GM19351 (cell line): ENCODE data around the gene MED27.

Source experiments
- ATAC-seq: cut with Tn5 transposase; IDR thresholded peaks from one replicate; pipeline ENCODE4 v1.9.1; 2021; ENCODE audit warnings: mild to moderate bottlenecking, moderate library complexity; ENCODE audit not compliant: unreplicated experiment

The MED27 gene

GRCh38 chr9:131972889-131973288 is 106.8 kb downstream of the MED27 start:
- ATAC-seq: no peak

DNA sequence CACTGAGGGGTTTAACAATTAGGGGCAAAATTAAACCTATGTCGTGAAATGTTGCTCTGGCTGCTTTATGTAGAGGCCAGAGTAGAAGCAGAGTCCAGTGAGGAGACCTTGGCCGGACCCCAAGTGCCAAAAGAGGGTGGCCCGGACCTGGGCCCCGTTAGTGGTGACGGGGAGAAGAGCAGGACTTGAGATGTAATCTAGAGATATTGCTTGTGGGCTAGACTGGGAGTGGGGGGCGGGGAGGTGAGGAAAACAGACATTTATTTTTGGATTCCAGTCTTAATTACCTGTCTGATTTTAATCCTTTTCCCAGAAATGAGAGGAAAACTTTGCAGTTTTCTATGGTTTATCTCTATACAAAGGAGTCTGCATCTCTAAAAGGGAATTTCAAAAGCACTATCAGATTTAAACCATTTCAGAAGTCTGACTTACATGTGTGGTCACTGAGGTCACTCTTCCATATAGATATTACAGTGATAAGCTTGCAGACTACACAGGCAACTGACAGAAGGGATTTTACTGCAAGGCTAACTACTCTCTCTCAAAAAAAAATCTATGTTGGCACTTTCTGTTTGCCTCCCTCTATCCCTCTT is 108.1 kb downstream of the MED27 start:
- ATAC-seq: no peak

GRCh38 chr9:131969469-131969989 is 110.1 kb downstream of the MED27 start:
- no peak for ATAC-seq

DNA sequence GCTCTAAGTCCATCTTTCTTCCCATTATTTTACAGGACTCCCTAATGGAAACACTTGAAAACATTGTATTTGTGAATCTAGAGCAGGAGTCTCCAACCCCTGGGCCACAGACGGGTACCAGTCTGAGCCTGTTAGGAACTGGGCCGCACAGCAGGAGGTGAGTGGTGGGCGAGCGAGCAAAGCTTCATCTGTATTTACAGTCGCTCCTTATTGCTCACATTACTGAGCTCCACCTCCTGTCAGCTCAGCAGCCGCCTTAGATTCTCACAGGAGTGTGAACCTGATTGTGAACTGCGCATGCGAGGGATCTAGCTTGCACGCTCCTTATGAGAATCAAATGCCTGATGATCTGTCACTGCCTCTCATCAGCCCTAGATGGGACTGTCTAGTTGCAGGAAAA is 111.0 kb downstream of the MED27 start:
- ATAC-seq: no peak

- no peak for ATAC-seq
Measured at GRCh38 chr9:131965841-131966240, 113.8 kb downstream of the MED27 start.

- no peak for ATAC-seq
Measured at GRCh38 chr9:131965103-131965502, 114.6 kb downstream of the MED27 start.

DNA sequence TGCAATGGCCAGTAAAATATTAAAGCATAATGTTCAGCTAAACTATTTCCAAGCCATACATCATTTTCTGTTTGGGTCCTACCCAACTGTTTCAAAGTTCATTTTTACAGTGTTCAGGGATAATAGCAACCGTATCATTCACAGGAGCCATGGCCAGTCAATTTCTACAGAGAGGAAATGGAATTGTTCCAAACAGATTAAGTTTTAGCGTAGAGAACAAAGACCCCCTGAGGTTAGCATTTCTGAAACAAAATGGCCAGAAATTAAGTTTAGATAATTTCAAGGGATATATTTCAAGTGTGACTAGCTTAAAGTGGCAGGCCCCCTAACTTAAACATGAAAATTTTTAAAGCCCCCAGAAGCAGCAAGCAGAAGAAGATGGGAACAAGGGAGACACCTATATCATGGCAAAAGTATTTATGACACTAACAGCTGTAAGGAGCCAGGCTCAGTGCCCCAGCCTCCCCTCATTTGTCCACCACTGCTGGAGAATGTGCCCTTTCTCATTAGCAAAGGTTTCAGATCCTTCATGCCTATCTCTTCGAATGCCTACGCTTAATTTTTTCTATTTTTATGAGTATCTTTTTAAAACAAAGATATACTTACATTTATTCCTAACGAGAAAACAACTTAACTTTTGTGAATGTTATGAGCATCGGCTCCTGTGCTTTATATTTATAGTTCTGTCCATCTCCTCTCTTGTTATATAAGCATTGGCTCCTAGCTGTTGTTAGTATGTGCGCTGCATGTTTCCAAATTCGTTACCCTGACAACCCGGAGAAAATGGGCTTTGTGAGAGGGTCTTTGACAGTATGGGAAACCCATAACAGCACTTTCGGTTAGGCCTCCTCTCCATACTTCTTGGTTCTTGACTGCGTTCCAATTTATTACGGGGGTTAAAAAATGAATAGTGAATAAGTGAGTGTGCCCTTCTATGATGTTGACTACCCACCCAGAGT is 116.3 kb downstream of the MED27 start:
- no peak for ATAC-seq

DNA sequence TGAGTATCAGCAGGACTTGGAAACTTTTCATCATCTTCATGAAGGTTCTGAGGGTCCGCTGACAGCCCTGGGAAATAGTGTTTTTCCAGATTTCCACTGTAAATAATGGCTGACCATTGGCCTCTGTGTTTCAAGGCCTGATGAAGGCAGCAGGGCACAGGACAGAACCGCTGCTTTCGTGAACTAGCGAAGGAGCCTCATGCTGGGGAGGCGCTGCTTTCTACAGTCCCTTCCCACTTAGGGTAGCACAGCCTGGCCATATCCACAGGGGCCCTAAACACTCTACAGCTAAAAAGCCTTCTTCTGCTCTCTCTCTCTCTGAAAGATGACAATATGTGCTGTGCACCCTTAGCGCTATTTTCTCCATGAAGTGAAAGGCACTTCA is 118.2 kb downstream of the MED27 start:
- no peak for ATAC-seq

DNA sequence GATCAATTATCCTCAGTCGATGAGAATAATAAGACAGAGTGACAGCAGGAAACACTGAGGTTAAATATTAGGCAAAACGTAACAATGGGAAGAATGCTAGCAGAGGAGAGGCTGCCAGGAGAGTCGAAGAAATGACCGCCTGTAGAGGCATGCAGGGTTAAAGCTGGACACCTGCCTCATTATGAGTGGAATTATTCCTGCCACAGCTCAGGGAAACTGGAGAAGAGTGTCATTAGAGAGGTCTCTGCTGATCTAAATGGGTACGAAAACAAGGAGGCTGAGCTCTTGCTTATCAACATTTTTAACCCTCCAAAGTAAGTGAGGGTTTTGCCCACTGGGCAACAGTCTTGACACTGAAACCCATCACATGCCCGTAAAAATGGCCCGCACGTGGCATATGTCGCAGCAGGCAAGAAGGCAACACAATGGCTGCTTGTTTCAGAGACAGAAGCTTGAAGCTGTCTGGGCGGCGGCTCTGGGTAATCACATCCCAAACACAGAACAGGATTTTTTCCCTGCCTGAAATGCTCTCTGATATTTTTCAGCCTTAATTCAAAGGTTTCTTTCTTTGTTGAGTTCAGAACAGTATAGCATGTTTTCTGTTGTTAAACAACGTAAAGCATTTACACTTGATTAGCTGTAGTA is 118.7 kb downstream of the MED27 start:
- no peak for ATAC-seq

DNA sequence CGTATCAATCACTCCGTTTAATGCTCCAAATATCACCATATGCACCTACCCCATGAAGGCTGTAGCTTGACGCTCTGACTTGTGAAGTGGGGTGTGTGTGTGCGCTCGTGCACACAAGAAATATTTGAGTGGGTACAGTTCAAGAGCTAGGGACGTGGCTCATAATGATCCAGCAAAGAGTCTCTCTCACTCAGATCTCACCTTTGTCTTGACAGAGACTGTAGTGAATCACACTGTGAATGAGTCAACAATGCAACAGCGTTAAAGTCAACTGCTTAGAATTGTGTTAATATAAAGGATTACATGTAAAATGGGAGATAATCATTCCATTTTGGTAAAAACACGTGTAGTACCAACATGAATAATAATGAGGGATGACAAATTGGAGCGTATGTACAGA is 119.4 kb downstream of the MED27 start:
- ATAC-seq: no peak

DNA sequence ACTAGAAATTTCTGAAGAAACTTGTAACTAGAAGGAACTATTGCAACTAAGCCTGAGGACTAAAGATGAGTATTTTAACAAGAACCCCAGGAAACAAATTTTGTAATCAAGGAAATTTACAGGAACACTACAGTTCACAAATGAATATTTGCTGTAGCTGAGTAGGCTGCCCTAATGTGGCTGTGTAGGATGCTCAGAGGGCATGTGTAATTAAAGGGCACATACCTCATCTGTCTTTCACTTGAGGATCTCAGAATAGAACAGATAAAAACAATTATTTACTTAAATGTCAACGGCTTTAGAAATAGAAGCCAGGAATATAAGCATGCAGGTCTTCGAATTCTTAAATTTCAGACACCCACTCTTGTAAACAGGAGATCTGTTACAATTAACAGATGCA is 119.8 kb downstream of the MED27 start:
- ATAC-seq: no peak

DNA sequence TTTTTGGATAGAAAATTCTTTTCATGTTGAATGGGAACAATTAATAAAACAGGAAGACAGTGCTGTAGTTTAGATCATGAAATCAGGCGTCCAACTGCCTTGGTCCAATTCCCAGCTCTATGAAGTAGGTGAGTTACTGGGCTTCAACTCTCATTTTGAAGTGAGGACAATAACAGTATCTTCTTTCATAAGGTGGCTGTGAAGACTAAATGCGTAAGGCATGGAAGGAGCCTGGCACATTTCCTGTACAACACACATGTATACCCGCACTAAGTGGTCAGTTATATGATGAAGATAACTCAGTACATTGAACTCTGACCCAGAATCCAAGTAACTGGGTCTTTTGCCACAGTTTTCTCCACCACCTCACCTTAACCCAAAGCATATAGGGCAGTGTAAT is 120.6 kb downstream of the MED27 start:
- no peak for ATAC-seq

DNA sequence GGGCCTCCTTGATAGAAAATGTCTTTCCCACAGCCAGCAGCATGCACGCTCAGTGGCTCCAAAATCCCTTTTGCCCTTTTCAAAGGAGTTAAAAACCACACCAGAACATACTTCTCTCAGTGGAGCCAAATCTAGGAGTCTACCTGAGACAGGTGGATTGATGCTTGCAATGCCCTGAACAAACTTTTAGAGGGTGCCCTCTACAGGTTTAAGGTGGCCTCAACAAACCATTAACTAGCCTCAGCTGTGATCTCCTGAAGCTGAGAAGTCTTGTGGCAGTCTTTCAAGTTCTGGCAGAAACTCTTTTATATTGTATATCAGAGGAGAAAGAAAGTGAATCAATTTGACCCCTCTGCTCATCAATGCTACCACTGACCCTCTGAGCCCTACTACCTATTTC is 125.4 kb downstream of the MED27 start:
- ATAC-seq: no peak

DNA sequence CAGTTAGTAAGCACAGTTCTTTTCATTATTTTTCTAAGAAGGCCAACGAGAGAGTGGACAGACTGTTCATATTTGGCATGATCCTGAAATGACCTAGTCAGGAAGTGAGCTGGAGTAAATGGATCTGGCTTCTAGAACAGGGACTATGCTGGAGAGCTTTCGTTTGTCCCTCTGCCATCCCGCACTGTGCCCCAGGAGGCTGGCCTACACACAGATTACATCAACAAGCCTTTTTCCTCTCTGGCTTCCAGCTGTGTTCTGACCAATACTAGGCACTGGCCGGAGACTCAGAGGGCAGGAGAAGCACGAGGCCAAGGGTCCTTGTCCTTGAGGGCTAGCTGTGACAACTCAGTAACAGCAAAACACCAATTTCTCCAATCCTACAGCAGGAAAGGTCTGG is 127.8 kb downstream of the MED27 start:
- no peak for ATAC-seq

DNA sequence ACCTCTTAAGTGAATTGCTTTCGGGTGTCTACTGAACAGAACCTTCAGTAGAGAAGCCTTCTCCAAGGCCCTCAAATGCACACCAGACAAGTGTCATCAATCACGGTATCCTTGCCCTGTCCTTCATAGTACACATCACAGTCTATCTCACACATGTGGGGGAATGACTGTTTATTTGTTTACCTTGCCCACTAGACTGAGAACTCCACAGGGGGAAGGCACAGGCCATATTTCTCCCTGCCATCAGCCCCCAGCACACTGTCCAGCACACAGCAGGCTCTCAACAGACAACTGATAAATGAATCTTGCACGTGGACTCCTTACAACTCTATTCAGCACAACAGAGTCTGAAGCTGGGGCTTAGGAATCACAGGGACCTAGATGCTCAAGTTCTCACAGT is 128.5 kb downstream of the MED27 start:
- no peak for ATAC-seq

DNA sequence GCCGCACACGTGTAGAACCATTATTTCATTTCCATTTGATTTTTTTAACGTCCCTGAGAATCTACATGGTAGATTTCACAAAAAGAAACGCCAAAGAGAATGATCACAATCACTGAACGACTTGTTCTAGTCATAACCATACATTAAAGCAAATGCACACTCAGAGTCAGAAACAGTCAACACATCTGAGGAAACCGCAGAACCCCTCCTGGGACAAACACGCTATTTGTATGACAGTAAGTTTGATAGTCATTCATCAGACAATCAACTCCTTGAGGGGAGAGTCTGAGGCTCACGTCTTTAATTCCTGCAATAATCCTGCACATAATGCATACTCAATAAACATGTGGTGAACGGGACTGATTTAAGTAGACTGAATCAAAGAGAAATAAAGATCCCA is 129.2 kb downstream of the MED27 start:
- no peak for ATAC-seq

GRCh38 chr9:131946180-131946579 is 133.5 kb downstream of the MED27 start:
- ATAC-seq: no peak

DNA sequence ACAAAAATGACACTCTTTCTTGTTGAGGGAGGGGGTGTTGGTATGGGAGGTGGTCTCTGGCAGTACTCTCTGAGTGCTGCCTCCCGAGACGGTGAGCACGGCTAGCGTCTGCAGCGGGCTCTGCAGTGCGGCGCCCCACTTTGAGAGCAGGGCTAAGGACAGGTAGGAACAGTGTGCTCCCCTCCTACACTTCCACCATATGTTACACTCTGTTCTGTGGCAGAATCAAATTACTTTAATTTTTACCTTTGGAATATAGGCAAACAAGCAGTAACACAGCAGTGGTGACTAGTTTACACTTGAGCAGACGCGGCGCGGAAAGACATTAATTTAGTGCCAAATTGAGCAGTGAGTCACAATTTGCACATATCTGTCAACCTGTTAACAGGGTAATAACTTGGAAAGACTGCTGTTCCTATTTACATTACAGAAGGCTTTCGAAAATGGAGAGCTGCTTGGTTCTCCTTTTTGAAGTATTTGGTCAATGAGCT is 136.3 kb downstream of the MED27 start:
- no peak for ATAC-seq

GRCh38 chr9:131942146-131942720 is 137.4 kb downstream of the MED27 start:
- ATAC-seq: no peak

DNA sequence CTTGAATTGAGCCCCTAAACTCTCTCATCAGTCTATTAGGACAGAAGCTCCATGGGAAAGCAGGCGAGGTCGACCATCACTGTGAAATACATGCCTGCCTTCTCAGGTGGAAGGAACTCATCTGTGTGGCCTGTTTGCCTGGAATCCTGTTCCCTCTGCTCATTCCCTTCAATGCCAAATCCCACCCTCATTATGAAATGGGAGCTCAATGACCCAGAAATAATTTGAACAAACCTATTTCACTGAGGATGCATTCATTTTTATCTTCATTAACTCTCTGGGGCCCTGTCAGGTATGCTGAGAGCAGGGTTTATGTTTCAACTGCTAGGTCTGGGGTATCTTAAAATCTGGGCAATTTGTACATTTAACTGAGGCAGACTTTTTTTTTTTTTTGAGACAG is 142.2 kb downstream of the MED27 start:
- ATAC-seq: no peak

DNA sequence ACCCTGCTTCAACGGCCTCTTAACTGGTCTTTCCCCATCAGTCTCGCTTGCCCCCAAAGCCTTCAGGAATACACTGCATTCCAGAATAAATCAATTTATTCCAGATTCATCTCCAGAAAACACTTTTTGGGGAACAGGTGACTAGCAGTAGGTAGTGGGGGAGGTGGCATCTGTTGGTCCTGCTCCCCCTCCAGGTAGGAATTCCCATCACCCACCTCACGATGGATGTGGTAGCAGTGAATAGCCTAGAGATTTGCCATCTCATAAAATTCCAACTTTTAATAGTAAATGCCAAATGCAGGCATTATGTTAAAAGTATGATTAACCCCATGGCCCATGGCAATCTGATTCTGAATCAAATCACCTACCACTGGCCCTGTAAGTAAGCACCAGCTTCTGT is 142.7 kb downstream of the MED27 start:
- no peak for ATAC-seq
